HEK293T (cell line): ENCODE data around the gene COA5.

ENCODE experiments used
- CTCF ChIA-PET: fragments of 350-600 bp; formaldehyde crosslinking; extraction: SDS; loops from one replicate; lab custom pipeline; 2021; ENCODE audit warnings: antibody characterized with exemption, inconsistent platforms; lab: Yijun Ruan, JAX
- POLR2A ChIA-PET: fragments of 350-600 bp; formaldehyde crosslinking; extraction: SDS; loops from one replicate; lab custom pipeline; 2020; ENCODE audit warnings: antibody characterized with exemption, inconsistent platforms; lab: Yijun Ruan, JAX
- DNase-seq: peaks from one replicate; pipeline ENCODE4 v3.0.0; 2012; ENCODE audit warnings: mixed read lengths; ENCODE audit errors: extremely low spot score
- ARNT ChIP-seq: fragments of 450-650 bp; IDR thresholded peaks from 2 replicates; pipeline ENCODE4 v1.6.1; 2017; ENCODE audit warnings: mild to moderate bottlenecking
- BHLHE40 ChIP-seq: fragments of 450-650 bp; IDR thresholded peaks from 2 replicates; pipeline ENCODE4 v1.6.1; 2016; ENCODE audit warnings: mild to moderate bottlenecking, moderate library complexity, borderline replicate concordance
- CTBP1 ChIP-seq: fragments of 450-650 bp; IDR thresholded peaks from 2 replicates; pipeline ENCODE4 v1.6.1; 2016; ENCODE audit warnings: borderline replicate concordance
- ELF4 ChIP-seq: fragments of 450-650 bp; IDR thresholded peaks from 2 replicates; pipeline ENCODE4 v1.6.1; 2017; ENCODE audit warnings: antibody characterized with exemption
- FOXA1 ChIP-seq: fragments of 450-650 bp; IDR thresholded peaks from 2 replicates; pipeline ENCODE4 v1.6.1; 2016; ENCODE audit warnings: mild to moderate bottlenecking
- FOXK2 ChIP-seq: fragments of 450-650 bp; IDR thresholded peaks from 2 replicates; pipeline ENCODE4 v1.6.1; 2016; ENCODE audit warnings: mild to moderate bottlenecking
- FOXM1 ChIP-seq: fragments of 450-650 bp; IDR thresholded peaks from 2 replicates; pipeline ENCODE4 v1.6.1; 2017; ENCODE audit warnings: mild to moderate bottlenecking, borderline replicate concordance
- HDGF ChIP-seq: fragments of 450-650 bp; IDR thresholded peaks from 2 replicates; pipeline ENCODE4 v1.6.1; 2017; ENCODE audit warnings: antibody characterized with exemption, borderline replicate concordance
- L3MBTL2 ChIP-seq: fragments of 450-650 bp; conservative IDR thresholded peaks from 2 replicates; pipeline ENCODE4 v1.6.1; 2016; ENCODE audit warnings: mild to moderate bottlenecking
- LEF1 ChIP-seq: fragments of 450-650 bp; IDR thresholded peaks from 2 replicates; pipeline ENCODE4 v1.6.1; 2017; ENCODE audit warnings: mild to moderate bottlenecking, borderline replicate concordance
- NFRKB ChIP-seq: fragments of 450-650 bp; IDR thresholded peaks from 2 replicates; pipeline ENCODE4 v1.6.1; 2016; ENCODE audit warnings: mild to moderate bottlenecking, moderate library complexity
- SP1 ChIP-seq: fragments of 450-650 bp; IDR thresholded peaks from 2 replicates; pipeline ENCODE4 v1.6.1; 2017
- SUZ12 ChIP-seq: fragments of 450-650 bp; IDR thresholded peaks from 2 replicates; pipeline ENCODE4 v1.6.1; 2016; ENCODE audit warnings: mild to moderate bottlenecking
- TARDBP ChIP-seq: fragments of 450-650 bp; IDR thresholded peaks from 2 replicates; pipeline ENCODE4 v1.6.1; 2016
- ZNF384 ChIP-seq: fragments of 450-650 bp; IDR thresholded peaks from 2 replicates; pipeline ENCODE4 v1.6.1; 2016
- TF ChIP-seq, protein P1 (sequence below): fragments of 450-650 bp; IDR thresholded peaks from 2 replicates; pipeline ENCODE4 v1.6.1; 2016

COA5 gene

DNA sequence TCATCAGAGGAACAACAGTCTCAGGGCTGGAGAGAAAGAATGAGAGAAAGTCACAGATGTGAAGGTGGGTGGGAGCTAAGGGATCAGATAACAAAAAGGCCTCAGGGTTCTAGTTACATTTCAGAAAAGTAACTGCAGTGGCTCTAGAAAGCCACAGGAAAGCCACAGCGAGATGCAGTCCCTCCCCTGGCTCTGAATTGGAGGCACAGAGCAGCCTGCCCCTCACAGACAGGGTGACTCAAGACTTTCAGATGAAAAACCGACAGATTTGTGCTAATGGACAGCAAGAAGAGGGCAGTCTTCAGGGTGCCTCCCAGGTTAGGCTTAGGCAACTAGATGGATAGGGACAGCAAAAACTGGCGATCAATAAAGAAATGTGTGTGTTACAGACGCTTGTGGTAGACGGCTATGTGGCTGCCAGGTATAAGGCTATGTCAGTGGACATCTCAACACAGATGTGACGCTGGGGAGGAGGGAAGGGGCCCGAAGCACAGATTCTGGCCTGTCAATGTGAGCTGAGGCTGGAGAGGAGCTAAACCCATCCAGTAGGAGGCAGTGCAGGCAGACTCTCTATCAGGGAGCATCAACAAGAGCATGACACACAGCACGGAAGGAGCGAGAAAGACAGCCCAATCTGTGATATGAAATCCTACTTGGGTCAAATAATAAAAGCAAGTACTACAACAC is 26.2 kb upstream of the COA5 start:
- ChIA-PET POLR2A (no interaction called here), CTCF (interaction anchor here (0.6 to 1.5 kb wide), 4 partner anchors 15 to 1577 kb away, joined by 3 to 5 read pairs (median 3); no protein-coding TSS in a partner anchor)
- TF ChIP-seq CTBP1 (no peak), FOXA1 (no peak)
- DNase-seq: peak; percentile 53

DNA sequence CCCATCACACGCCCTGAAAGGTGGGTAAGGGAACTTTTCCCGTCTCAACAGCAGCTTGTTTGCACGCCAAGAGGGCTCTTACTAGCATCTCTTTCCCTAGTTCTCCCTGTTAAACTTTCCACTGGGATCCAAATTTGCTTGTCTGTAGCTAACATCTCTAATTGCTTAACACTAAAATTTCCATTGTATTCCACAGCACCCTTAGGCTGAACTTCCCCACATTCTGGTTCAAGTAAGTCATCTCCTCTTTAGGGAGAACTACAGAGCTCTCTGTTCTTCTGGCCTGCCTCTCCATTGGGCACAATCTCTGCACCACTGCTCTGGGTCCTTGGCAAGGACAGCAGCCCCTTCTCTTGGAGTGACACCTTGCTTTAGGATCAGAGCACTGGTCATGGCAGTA is 24.0 kb upstream of the COA5 start:
- ChIA-PET CTCF (no interaction called here), POLR2A (no interaction called here)
- no peak for DNase-seq
- TF ChIP-seq SP1 (no peak), LEF1 (no peak), CTBP1 (no peak), NFRKB (no peak), ZNF384 (no peak), BHLHE40 (no peak), SUZ12 (no peak), FOXA1 (no peak), FOXM1 (no peak), L3MBTL2 (no peak), ARNT (no peak)
- TF ChIP-seq, protein P1, sequence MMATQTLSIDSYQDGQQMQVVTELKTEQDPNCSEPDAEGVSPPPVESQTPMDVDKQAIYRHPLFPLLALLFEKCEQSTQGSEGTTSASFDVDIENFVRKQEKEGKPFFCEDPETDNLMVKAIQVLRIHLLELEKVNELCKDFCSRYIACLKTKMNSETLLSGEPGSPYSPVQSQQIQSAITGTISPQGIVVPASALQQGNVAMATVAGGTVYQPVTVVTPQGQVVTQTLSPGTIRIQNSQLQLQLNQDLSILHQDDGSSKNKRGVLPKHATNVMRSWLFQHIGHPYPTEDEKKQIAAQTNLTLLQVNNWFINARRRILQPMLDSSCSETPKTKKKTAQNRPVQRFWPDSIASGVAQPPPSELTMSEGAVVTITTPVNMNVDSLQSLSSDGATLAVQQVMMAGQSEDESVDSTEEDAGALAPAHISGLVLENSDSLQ: no peak

GRCh38 chr2:98623657-98624056 is 15.3 kb upstream of the COA5 start:
- ChIA-PET POLR2A (interaction anchor here (0.9 kb wide), 1 partner anchor 15 kb away, joined by 3 read pairs; the partner anchor contains the start of gene UNC50), CTCF (interaction anchor here (0.6 kb wide), 1 partner anchor 244 kb away, joined by 4 read pairs; no protein-coding TSS in a partner anchor)
- TF ChIP-seq FOXA1 (no peak), CTBP1 (no peak), ARNT (no peak), HDGF (no peak), FOXM1 (no peak), SP1 (no peak), NFRKB (no peak), ZNF384 (no peak), L3MBTL2 (no peak), LEF1 (no peak), FOXK2 (no peak)
- no peak for DNase-seq

DNA sequence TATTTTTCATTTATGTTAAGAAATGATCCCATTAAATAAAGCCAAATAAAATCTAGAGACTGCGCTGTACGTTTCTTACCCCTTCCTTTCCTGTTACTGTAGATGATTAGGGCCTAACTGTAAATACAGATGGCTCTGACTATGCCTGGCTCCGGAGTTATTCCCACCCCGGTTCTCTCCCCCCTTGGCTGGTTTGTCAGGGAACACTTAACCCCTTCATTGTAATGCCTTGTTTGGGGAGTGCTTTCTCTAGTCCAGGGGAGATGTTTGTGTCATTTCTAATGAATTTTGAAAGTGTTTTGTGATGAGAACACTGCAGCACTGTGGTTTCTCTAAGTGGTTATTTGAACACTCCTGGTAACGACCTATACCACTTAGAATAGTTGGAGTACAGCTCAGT is 8.8 kb upstream of the COA5 start:
- CTCF ChIA-PET: no interaction called here
- POLR2A ChIA-PET: interaction anchor here (1.0 kb wide), 1 partner anchor 8 kb away, joined by 3 read pairs; the partner anchor contains the start of genes COA5 and UNC50
- TF ChIP-seq SUZ12: no peak
- no peak for TF ChIP-seq LEF1
- no peak for TF ChIP-seq HDGF
- no peak for TF ChIP-seq SP1
- TF ChIP-seq BHLHE40: no peak
- no peak for TF ChIP-seq CTBP1
- TF ChIP-seq ZNF384: no peak
- no peak for TF ChIP-seq L3MBTL2
- no peak for TF ChIP-seq ARNT
- TF ChIP-seq ELF4: no peak
- no peak for TF ChIP-seq FOXA1
- TF ChIP-seq, protein P1: no peak
- no peak for DNase-seq

GRCh38 chr2:98615481-98615880 is 7.2 kb upstream of the COA5 start:
- no peak for TF ChIP-seq L3MBTL2
- no peak for TF ChIP-seq BHLHE40
- no peak for TF ChIP-seq SUZ12
- TF ChIP-seq SP1: no peak
- TF ChIP-seq ELF4: no peak
- TF ChIP-seq LEF1: no peak
- no peak for TF ChIP-seq ARNT
- TF ChIP-seq, protein P1: no peak
- no peak for TF ChIP-seq TARDBP
- TF ChIP-seq FOXM1: no peak
- TF ChIP-seq NFRKB: no peak
- TF ChIP-seq CTBP1: no peak
- TF ChIP-seq FOXK2: no peak
- TF ChIP-seq ZNF384: no peak
- TF ChIP-seq FOXA1: no peak
- ChIA-PET CTCF (no interaction called here), POLR2A (no interaction called here)
- DNase-seq: no peak
